ENCODE results near the gene TBX15.

Gene TBX15

DNA sequence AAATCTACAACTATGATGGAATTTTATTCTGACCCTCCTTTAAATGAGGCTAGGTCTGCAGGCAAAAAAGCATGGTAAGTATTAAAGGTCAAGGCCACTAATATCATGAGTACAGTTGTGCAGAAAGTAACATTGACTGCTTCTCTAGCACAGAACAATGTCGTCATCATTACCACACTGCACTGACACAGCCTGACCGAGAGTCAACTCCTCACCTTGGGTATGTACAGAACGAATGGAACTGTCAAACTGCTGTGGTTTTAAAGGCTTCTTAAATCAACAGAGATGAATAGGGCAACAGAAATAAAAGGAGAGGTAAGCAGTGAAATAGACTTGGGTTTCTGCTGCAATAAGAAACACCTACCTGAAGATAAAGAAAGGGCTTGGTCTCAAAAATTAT, 88.8 kb downstream of the TBX15 start:
- Mint-ChIP-seq H3K9me3 (no peaks in the 10 kb centered on the region), H3K36me3 (ENCODE audit: low read depth) (no peaks in the 10 kb centered on the region), H3K27me3 (ENCODE audit: low read depth) (no peaks in the 10 kb centered on the region), H3K4me1 (ENCODE audit: low read depth) (no peaks in the 10 kb centered on the region), H3K27ac (no peak overlapping the region), H3K4me3 (no peak overlapping the region)

DNA sequence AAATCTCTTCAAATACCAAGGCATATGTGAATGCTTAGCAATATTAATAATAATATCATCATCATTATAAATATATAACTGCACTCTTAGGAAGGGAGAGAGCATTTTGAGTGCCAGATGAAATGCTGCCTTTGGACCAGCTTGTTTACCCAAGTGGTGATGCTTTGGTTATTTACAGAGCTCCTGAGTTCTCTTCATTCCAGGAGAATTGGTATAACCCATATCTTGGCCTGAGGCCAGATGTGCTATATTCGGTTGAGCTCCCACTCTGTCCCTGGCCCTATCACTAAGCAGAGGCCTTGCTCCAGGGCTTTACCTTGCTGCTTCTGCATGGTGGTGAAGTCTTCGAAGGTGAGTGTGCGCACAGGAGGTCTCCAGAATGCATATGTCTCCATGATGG, 89.4 kb downstream of the TBX15 start:
- no peaks in the 10 kb centered on the region for H3K27me3 Mint-ChIP-seq (ENCODE audit: low read depth)
- no peaks in the 10 kb centered on the region for H3K36me3 Mint-ChIP-seq (ENCODE audit: low read depth)
- H3K4me3 Mint-ChIP-seq, result no peak overlapping the region
- no peaks in the 10 kb centered on the region for H3K9me3 Mint-ChIP-seq
- H3K4me1 Mint-ChIP-seq (ENCODE audit: low read depth), result no peaks in the 10 kb centered on the region
- H3K27ac Mint-ChIP-seq, result no peak overlapping the region

- Mint-ChIP-seq H3K27me3 (ENCODE audit: low read depth) (no peaks in the 10 kb centered on the region), H3K4me3 (no peak overlapping the region), H3K9me3 (no peaks in the 10 kb centered on the region), H3K27ac (no peak overlapping the region), H3K36me3 (ENCODE audit: low read depth) (no peaks in the 10 kb centered on the region), H3K4me1 (ENCODE audit: low read depth) (no peaks in the 10 kb centered on the region)
Measured at GRCh38 chr1:118896416-118896815, 91.7 kb downstream of the TBX15 start.

GRCh38 chr1:118894836-118895235, 93.3 kb downstream of the TBX15 start:
- H3K27me3 Mint-ChIP-seq (ENCODE audit: low read depth), result no peaks in the 10 kb centered on the region
- H3K4me1 Mint-ChIP-seq (ENCODE audit: low read depth), result no peaks in the 10 kb centered on the region
- H3K9me3 Mint-ChIP-seq, result peaks cover 3% of the 10 kb centered on the region
- H3K27ac Mint-ChIP-seq, result no peak overlapping the region
- no peak overlapping the region for H3K4me3 Mint-ChIP-seq
- no peaks in the 10 kb centered on the region for H3K36me3 Mint-ChIP-seq (ENCODE audit: low read depth)

DNA sequence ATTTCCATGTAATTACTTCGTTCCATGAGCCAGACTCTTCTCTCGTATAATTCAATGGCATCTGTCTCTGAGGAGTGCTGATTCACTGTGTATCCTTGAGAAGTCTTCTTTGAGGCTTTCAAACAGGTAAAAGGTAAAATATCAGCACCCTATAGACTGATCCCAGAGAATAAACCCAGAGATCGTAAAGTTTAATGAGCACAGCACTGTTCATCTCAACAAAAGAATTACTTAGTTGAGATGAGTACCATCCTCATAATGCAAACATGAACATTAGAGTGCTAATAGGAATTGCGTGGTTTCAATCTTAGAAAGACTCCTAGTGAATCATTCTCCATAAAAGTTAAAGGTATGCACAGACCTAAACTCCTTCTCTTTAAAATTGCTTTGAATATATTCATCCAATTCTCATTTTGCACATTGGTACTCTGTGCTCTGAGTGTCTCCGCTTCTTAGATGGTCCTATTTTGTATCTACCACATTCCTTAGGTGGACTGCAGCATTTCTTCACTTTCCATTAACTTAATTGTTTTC, 97.2 kb downstream of the TBX15 start:
- H3K9me3 Mint-ChIP-seq, result peaks cover 8% of the 10 kb centered on the region
- H3K27ac Mint-ChIP-seq, result no peak overlapping the region
- no peaks in the 10 kb centered on the region for H3K36me3 Mint-ChIP-seq (ENCODE audit: low read depth)
- no peak overlapping the region for H3K4me3 Mint-ChIP-seq
- no peaks in the 10 kb centered on the region for H3K4me1 Mint-ChIP-seq (ENCODE audit: low read depth)
- no peaks in the 10 kb centered on the region for H3K27me3 Mint-ChIP-seq (ENCODE audit: low read depth)

DNA sequence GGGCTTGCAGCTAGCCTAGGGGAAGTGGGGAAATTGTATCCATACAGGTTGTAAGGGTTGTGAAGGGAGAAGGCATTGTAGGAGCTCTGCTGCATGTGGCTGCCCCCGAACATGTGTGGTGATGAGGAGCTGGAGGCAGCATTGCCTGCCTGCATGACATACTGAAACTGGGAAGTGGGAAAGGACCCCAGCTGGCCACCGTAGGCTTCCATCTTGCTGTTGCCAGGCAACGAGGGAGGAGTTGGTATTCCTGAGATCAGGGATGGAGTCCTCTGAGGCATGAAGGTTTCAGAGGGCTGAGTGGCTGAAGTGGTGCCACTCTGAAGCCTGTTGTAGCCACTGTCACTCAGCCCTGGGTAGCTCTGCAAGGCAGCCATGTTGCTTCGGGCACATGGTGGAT, 103.2 kb downstream of the TBX15 start:
- H3K9me3 Mint-ChIP-seq, result peaks cover 14% of the 10 kb centered on the region
- no peak overlapping the region for H3K27ac Mint-ChIP-seq
- no peaks in the 10 kb centered on the region for H3K4me1 Mint-ChIP-seq (ENCODE audit: low read depth)
- H3K27me3 Mint-ChIP-seq (ENCODE audit: low read depth), result no peaks in the 10 kb centered on the region
- no peak overlapping the region for H3K4me3 Mint-ChIP-seq
- H3K36me3 Mint-ChIP-seq (ENCODE audit: low read depth), result no peaks in the 10 kb centered on the region

- Mint-ChIP-seq H3K27ac (no peak overlapping the region), H3K4me1 (ENCODE audit: low read depth) (no peaks in the 10 kb centered on the region), H3K27me3 (ENCODE audit: low read depth) (no peaks in the 10 kb centered on the region), H3K4me3 (no peak overlapping the region), H3K36me3 (ENCODE audit: low read depth) (no peaks in the 10 kb centered on the region), H3K9me3 (peaks cover 9% of the 10 kb centered on the region)
Measured at GRCh38 chr1:118881751-118882150, 106.4 kb downstream of the TBX15 start.

GRCh38 chr1:118878661-118879060, 109.5 kb downstream of the TBX15 start:
- Mint-ChIP-seq H3K36me3 (ENCODE audit: low read depth) (no peaks in the 10 kb centered on the region), H3K4me1 (ENCODE audit: low read depth) (no peaks in the 10 kb centered on the region), H3K27ac (no peak overlapping the region), H3K4me3 (no peak overlapping the region), H3K9me3 (peaks cover under 1% of the 10 kb centered on the region), H3K27me3 (ENCODE audit: low read depth) (no peaks in the 10 kb centered on the region)

DNA sequence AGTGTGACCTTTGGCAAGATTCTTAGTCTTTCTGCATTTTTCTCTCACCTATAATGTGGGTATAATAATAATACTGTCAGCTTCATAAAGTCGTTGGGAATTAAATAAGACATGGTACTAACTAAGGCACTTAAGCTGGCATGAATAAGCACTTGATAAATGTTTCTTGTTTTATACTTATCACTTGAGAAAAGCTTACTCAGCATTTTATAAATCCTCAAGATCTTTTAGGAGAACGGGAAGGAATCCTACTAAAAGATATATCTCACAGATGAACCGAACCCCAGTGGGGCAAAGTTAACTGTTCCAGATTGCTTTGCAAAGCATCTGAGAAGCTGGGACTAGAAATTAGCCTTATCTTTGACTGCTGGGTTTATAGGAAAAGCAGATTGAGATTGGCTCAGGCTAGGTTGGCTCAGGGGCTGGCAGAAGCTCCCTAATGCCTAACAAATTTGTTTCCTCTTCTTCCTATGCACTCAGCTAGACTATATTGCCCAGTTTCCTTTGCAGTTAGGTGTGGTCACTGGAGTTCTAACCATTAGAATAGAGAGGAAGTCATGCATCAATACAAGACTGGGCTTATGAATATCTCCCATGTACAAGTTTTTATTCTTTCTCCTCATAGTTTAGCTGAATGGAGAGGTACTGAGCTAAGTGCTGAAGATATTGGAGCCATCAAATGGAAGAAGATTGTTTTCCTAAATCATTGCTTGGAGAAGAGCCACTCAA, 110.3 kb downstream of the TBX15 start:
- Mint-ChIP-seq H3K27me3 (ENCODE audit: low read depth) (no peaks in the 10 kb centered on the region), H3K27ac (no peak overlapping the region), H3K9me3 (no peaks in the 10 kb centered on the region), H3K4me3 (no peak overlapping the region), H3K4me1 (ENCODE audit: low read depth) (no peaks in the 10 kb centered on the region), H3K36me3 (ENCODE audit: low read depth) (no peaks in the 10 kb centered on the region)

DNA sequence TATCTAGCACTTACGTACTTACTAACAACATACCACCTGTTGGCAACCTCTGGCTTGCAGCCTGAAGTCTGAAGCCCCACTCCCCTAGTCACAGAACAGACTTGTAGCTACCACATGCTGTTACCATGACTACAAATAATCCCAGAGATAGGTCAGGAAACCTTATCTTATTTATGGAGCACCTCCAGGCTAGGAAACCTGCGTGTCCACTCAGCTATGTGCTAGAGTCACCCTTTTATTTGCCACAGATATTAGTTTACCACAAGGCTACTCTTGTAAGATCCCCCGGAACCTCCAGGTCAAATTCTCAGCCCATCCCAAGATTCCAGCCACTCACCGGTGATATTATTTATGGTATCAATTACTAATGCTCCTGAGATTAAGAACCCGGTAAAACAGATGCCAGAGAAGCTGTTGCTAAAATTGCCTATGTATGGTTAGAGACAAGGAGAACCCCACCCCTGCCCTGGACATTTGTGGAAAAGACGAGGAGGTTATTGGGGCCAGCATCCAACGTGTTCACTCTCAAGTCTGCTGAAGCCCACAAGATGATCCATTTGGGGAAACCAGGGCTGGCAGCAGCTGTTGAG, 116.5 kb downstream of the TBX15 start:
- Mint-ChIP-seq H3K4me1 (ENCODE audit: low read depth) (no peaks in the 10 kb centered on the region), H3K36me3 (ENCODE audit: low read depth) (no peaks in the 10 kb centered on the region), H3K27me3 (ENCODE audit: low read depth) (no peaks in the 10 kb centered on the region), H3K27ac (no peak overlapping the region), H3K4me3 (no peak overlapping the region), H3K9me3 (no peaks in the 10 kb centered on the region)

DNA sequence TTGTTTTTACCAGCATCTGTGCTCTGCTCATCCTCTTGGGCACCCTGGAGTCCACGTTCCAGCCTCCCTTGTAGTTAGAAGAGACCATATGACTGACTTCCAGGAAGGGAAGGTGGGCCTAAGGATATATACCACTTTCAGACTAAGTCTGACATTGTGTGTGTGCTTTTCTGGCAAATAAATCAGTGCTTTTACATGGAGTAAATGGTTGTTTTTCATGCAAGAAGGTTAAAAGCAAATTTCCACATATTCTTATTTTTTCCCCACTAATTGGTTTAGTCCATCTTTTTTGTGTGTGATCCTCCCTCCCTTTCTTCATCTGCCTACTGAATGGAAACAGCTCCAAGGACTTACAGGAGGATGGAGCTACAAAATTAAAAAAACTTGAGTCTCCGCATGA, 119.8 kb downstream of the TBX15 start:
- Mint-ChIP-seq H3K27me3 (ENCODE audit: low read depth) (no peaks in the 10 kb centered on the region), H3K36me3 (ENCODE audit: low read depth) (no peaks in the 10 kb centered on the region), H3K4me3 (no peak overlapping the region), H3K4me1 (ENCODE audit: low read depth) (no peaks in the 10 kb centered on the region), H3K27ac (no peak overlapping the region), H3K9me3 (no peaks in the 10 kb centered on the region)

GRCh38 chr1:118866330-118866729, 121.8 kb downstream of the TBX15 start:
- H3K27ac Mint-ChIP-seq, result no peak overlapping the region
- H3K4me3 Mint-ChIP-seq, result no peak overlapping the region
- H3K27me3 Mint-ChIP-seq (ENCODE audit: low read depth), result no peaks in the 10 kb centered on the region
- no peaks in the 10 kb centered on the region for H3K9me3 Mint-ChIP-seq
- H3K36me3 Mint-ChIP-seq (ENCODE audit: low read depth), result no peaks in the 10 kb centered on the region
- H3K4me1 Mint-ChIP-seq (ENCODE audit: low read depth), result no peaks in the 10 kb centered on the region

DNA sequence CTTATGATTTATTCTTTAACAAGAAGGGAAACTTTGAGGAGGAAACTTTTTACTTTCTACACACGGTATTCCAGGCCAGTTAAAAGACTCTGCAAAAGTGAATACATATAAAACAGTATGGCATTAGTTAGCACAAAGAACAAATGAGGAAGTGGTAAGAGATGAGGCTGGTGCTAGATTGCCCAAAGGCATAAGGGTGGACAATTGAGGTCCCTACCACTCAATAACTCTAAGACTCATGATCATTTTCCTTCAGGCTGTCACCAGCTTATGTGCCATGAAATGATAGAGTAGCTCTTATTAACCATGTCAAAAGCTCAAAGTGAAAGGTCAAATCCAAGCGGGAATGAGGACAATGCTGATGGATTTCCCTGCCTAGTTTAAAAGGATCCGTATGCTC, 124.5 kb downstream of the TBX15 start:
- Mint-ChIP-seq H3K9me3 (no peaks in the 10 kb centered on the region), H3K27ac (no peak overlapping the region), H3K4me1 (ENCODE audit: low read depth) (no peaks in the 10 kb centered on the region), H3K36me3 (ENCODE audit: low read depth) (no peaks in the 10 kb centered on the region), H3K4me3 (no peak overlapping the region), H3K27me3 (ENCODE audit: low read depth) (no peaks in the 10 kb centered on the region)

- Mint-ChIP-seq H3K4me1 (ENCODE audit: low read depth) (no peaks in the 10 kb centered on the region), H3K36me3 (ENCODE audit: low read depth) (no peaks in the 10 kb centered on the region), H3K9me3 (no peaks in the 10 kb centered on the region), H3K4me3 (no peak overlapping the region), H3K27me3 (ENCODE audit: low read depth) (no peaks in the 10 kb centered on the region), H3K27ac (no peak overlapping the region)
Measured at GRCh38 chr1:118862755-118863154, 125.4 kb downstream of the TBX15 start.

GRCh38 chr1:118861216-118861615, 126.9 kb downstream of the TBX15 start:
- H3K27me3 Mint-ChIP-seq (ENCODE audit: low read depth), result no peaks in the 10 kb centered on the region
- no peaks in the 10 kb centered on the region for H3K36me3 Mint-ChIP-seq (ENCODE audit: low read depth)
- H3K9me3 Mint-ChIP-seq, result no peaks in the 10 kb centered on the region
- no peak overlapping the region for H3K27ac Mint-ChIP-seq
- H3K4me3 Mint-ChIP-seq, result no peak overlapping the region
- H3K4me1 Mint-ChIP-seq (ENCODE audit: low read depth), result no peaks in the 10 kb centered on the region
